TTC549 (cell line): ENCODE measurements around the gene ACE.
"Not testable (repeated sequence)": the region's sequence is repeated elsewhere in the genome, so short reads cannot be mapped to it uniquely, and the experiment has no call there.

Experiments
- FAIRE-seq: peaks from 2 replicates; lab custom pipeline; 2012; peaks lifted over from hg19 to GRCh38; lab: Jason Lieb, UNC

The ACE gene

GRCh38 chr17:63444457-63444856, 32.4 kb upstream of the ACE start:
- no peak for FAIRE-seq

GRCh38 chr17:63445065-63445464, 31.8 kb upstream of the ACE start:
- FAIRE-seq = no peak

- FAIRE-seq = no peak
These were observed 31.3 kb upstream of the ACE start for GRCh38 chr17:63445571-63445953.

GRCh38 chr17:63445954-63446752, 30.7 kb upstream of the ACE start, which contains the start of gene CYB561:
Gene CYB561 (minus strand): TSS chr17:63446306. CDS start chr17:63437547, 8,759 bp downstream.
- FAIRE-seq = no peak

- no peak for FAIRE-seq
These were observed 29.9 kb upstream of the ACE start for GRCh38 chr17:63446753-63447470.

GRCh38 chr17:63447471-63448009, 29.3 kb upstream of the ACE start:
- no peak for FAIRE-seq

GRCh38 chr17:63448655-63449054, 28.2 kb upstream of the ACE start:
- no peak for FAIRE-seq

- FAIRE-seq = no peak
These were observed 26.3 kb upstream of the ACE start for GRCh38 chr17:63450551-63450950.

GRCh38 chr17:63451150-63451549, 25.7 kb upstream of the ACE start:
- no peak for FAIRE-seq

GRCh38 chr17:63452046-63452961, 24.6 kb upstream of the ACE start:
- no peak for FAIRE-seq

GRCh38 chr17:63452962-63453551, 23.8 kb upstream of the ACE start:
- no peak for FAIRE-seq

GRCh38 chr17:63454357-63454756, 22.5 kb upstream of the ACE start:
- FAIRE-seq = not testable (repeated sequence)

- FAIRE-seq = no peak
These were observed 21.9 kb upstream of the ACE start for GRCh38 chr17:63454915-63455314.

GRCh38 chr17:63455417-63455816, 21.4 kb upstream of the ACE start:
- no peak for FAIRE-seq

GRCh38 chr17:63458478-63458877, 18.4 kb upstream of the ACE start:
- no peak for FAIRE-seq

GRCh38 chr17:63460018-63460417, 16.8 kb upstream of the ACE start:
- FAIRE-seq = no peak

- FAIRE-seq = no peak
These were observed 13.1 kb upstream of the ACE start for GRCh38 chr17:63463771-63464170.

- FAIRE-seq = no peak
These were observed 12.1 kb upstream of the ACE start for GRCh38 chr17:63464691-63465236.

GRCh38 chr17:63468099-63468498, 8.8 kb upstream of the ACE start:
- not testable (repeated sequence) for FAIRE-seq

- FAIRE-seq = no peak
These were observed 2.7 kb upstream of the ACE start for GRCh38 chr17:63474174-63474573.
